ENCODE data around the gene LRRC41. TPM values are rescaled to one million over a fixed set of nuclear protein-coding genes. Genes with fewer than 3 reads are reported as not detected.
"Not testable (repeated sequence)": the region's sequence is repeated elsewhere in the genome, so short reads cannot be mapped to it uniquely, and the experiment has no call there.

LRRC41 gene
- 10 to 100 TPM; 36.8 to 38.8 TPM for total RNA-seq

GRCh38 chr1:46303038-46303871 lies at the start of gene LRRC41, which contains the start of gene UQCRH:
TSS of gene LRRC41 (minus strand) at chr1:46303616. CDS start at chr1:46303322, 294 bp downstream.
TSS of gene UQCRH (plus strand) at chr1:46303698. CDS start at chr1:46303767, 69 bp downstream.
- peak within 1 kb of the TSS; percentile 99 for H3K27ac Mint-ChIP-seq
- peak; percentile 80 for ATAC-seq (ENCODE audit: low read depth)
- peak within 1 kb of the TSS; percentile 93 for H3K4me3 Mint-ChIP-seq
- H3K36me3 Mint-ChIP-seq = peaks cover 11% of the 10 kb centered on the region
- H3K27me3 Mint-ChIP-seq = no peaks in the 10 kb centered on the region
- POLR2A ChIA-PET = interaction anchor here (0.7 to 2.5 kb wide), 16 partner anchors 9 to 767 kb away, joined by 3 to 21 read pairs (median 4); partner anchors contain the start of genes NSUN4 and RAD54L
- peak; percentile 94 for DNase-seq
- H3K4me1 Mint-ChIP-seq = peaks cover 37% of the 10 kb centered on the region
- no peaks in the 10 kb centered on the region for H3K9me3 Mint-ChIP-seq

GRCh38 chr1:46352363-46352762 lies 48.9 kb upstream of the LRRC41 start:
- no peaks in the 10 kb centered on the region for H3K27me3 Mint-ChIP-seq
- peaks cover 24% of the 10 kb centered on the region for H3K36me3 Mint-ChIP-seq
- no peaks in the 10 kb centered on the region for H3K9me3 Mint-ChIP-seq
- ATAC-seq (ENCODE audit: low read depth) = no peak
- H3K27ac Mint-ChIP-seq = no peak overlapping the region
- H3K4me1 Mint-ChIP-seq = peaks cover 2% of the 10 kb centered on the region
- POLR2A ChIA-PET = interaction anchor here (0.7 kb wide), 1 partner anchor 962 kb away, joined by 3 read pairs; no protein-coding TSS in a partner anchor
- H3K4me3 Mint-ChIP-seq = no peak overlapping the region
- no peak for DNase-seq

- peaks cover 27% of the 10 kb centered on the region for H3K36me3 Mint-ChIP-seq
- no peaks in the 10 kb centered on the region for H3K9me3 Mint-ChIP-seq
- H3K27ac Mint-ChIP-seq = no peak overlapping the region
- DNase-seq = no peak
- no peak overlapping the region for H3K4me3 Mint-ChIP-seq
- ATAC-seq (ENCODE audit: low read depth) = no peak
- POLR2A ChIA-PET = interaction anchor here (0.7 kb wide), 1 partner anchor 85 kb away, joined by 5 read pairs; no protein-coding TSS in a partner anchor
- H3K27me3 Mint-ChIP-seq = no peaks in the 10 kb centered on the region
- peaks cover 32% of the 10 kb centered on the region for H3K4me1 Mint-ChIP-seq
Measured at GRCh38 chr1:46345281-46345680, 41.9 kb upstream of the LRRC41 start.

GRCh38 chr1:46344481-46344880 lies 41.1 kb upstream of the LRRC41 start:
- Mint-ChIP-seq H3K9me3 (no peaks in the 10 kb centered on the region), H3K36me3 (peaks cover 23% of the 10 kb centered on the region), H3K27me3 (no peaks in the 10 kb centered on the region), H3K4me3 (no peak overlapping the region), H3K4me1 (peaks cover 35% of the 10 kb centered on the region), H3K27ac (no peak overlapping the region)
- no peak for ATAC-seq (ENCODE audit: low read depth)
- POLR2A ChIA-PET = interaction anchor here (0.6 kb wide), 1 partner anchor 38 kb away, joined by 3 read pairs; no protein-coding TSS in a partner anchor
- no peak for DNase-seq

GRCh38 chr1:46343705-46344104 lies 40.3 kb upstream of the LRRC41 start:
- Mint-ChIP-seq H3K9me3 (no peaks in the 10 kb centered on the region), H3K27ac (peak overlapping the region; percentile 62)
- POLR2A ChIA-PET = no interaction called here

GRCh38 chr1:46343351-46343695 lies 39.9 kb upstream of the LRRC41 start:
- H3K4me3 Mint-ChIP-seq = no peak overlapping the region
- H3K36me3 Mint-ChIP-seq = peaks cover 22% of the 10 kb centered on the region
- peaks cover 38% of the 10 kb centered on the region for H3K4me1 Mint-ChIP-seq
- H3K27me3 Mint-ChIP-seq = no peaks in the 10 kb centered on the region
- no peak overlapping the region for H3K27ac Mint-ChIP-seq
- ATAC-seq (ENCODE audit: low read depth) = no peak
- POLR2A ChIA-PET = no interaction called here
- no peak for DNase-seq
- H3K9me3 Mint-ChIP-seq = no peaks in the 10 kb centered on the region

More at GRCh38 chr1:46343705-46344104, 40.3 kb upstream of the LRRC41 start:
- H3K27me3 Mint-ChIP-seq = no peaks in the 10 kb centered on the region
- peaks cover 38% of the 10 kb centered on the region for H3K4me1 Mint-ChIP-seq
- peaks cover 22% of the 10 kb centered on the region for H3K36me3 Mint-ChIP-seq
- DNase-seq (no peak), ATAC-seq (ENCODE audit: low read depth) (no peak)
- no peak overlapping the region for H3K4me3 Mint-ChIP-seq

GRCh38 chr1:46342677-46343350 lies 39.4 kb upstream of the LRRC41 start:
- ATAC-seq (ENCODE audit: low read depth) (no peak), DNase-seq (no peak)
- peaks cover 18% of the 10 kb centered on the region for H3K36me3 Mint-ChIP-seq
- H3K27me3 Mint-ChIP-seq = no peaks in the 10 kb centered on the region
- H3K4me1 Mint-ChIP-seq = peaks cover 36% of the 10 kb centered on the region
- POLR2A ChIA-PET = interaction anchor here (3.3 to 3.5 kb wide), 2 partner anchors 39 to 96 kb away, joined by 13 to 21 read pairs; partner anchors contain the start of genes LRRC41, RAD54L and UQCRH
- H3K9me3 Mint-ChIP-seq = no peaks in the 10 kb centered on the region
- peak overlapping the region; percentile 99 for H3K27ac Mint-ChIP-seq
- H3K4me3 Mint-ChIP-seq = peak overlapping the region; percentile 100

- H3K9me3 Mint-ChIP-seq = no peaks in the 10 kb centered on the region
- ATAC-seq (ENCODE audit: low read depth) (no peak), DNase-seq (no peak)
- no peaks in the 10 kb centered on the region for H3K27me3 Mint-ChIP-seq
- peak overlapping the region; percentile 100 for H3K4me3 Mint-ChIP-seq
- H3K36me3 Mint-ChIP-seq = peaks cover 18% of the 10 kb centered on the region
- H3K4me1 Mint-ChIP-seq = peaks cover 36% of the 10 kb centered on the region
- POLR2A ChIA-PET = interaction anchor here (3.3 to 3.5 kb wide), 2 partner anchors 39 to 95 kb away, joined by 13 to 21 read pairs; partner anchors contain the start of genes LRRC41, RAD54L and UQCRH
- peak overlapping the region; percentile 99 for H3K27ac Mint-ChIP-seq
Measured at GRCh38 chr1:46342084-46342656, 38.8 kb upstream of the LRRC41 start.

GRCh38 chr1:46341222-46342083 lies 38.0 kb upstream of the LRRC41 start:
- Mint-ChIP-seq H3K4me1 (peaks cover 34% of the 10 kb centered on the region), H3K9me3 (no peaks in the 10 kb centered on the region), H3K27me3 (no peaks in the 10 kb centered on the region), H3K36me3 (peaks cover 16% of the 10 kb centered on the region), H3K27ac (peak overlapping the region; percentile 99), H3K4me3 (peak overlapping the region; percentile 100)
- ATAC-seq (ENCODE audit: low read depth) (no peak), DNase-seq (no peak)
- POLR2A ChIA-PET = interaction anchor here (1.5 to 3.5 kb wide), 3 partner anchors 38 to 95 kb away, joined by 3 to 21 read pairs (median 13); partner anchors contain the start of genes LRRC41, RAD54L and UQCRH

- ATAC-seq (ENCODE audit: low read depth) = peak; percentile 89
- Mint-ChIP-seq H3K9me3 (no peaks in the 10 kb centered on the region), H3K4me3 (peak within 1 kb of the TSS; percentile 100), H3K4me1 (peaks cover 34% of the 10 kb centered on the region), H3K27ac (peak within 1 kb of the TSS; percentile 99), H3K27me3 (no peaks in the 10 kb centered on the region), H3K36me3 (peaks cover 15% of the 10 kb centered on the region)
- DNase-seq = peak; percentile 86
- POLR2A ChIA-PET = interaction anchor here (0.7 to 3.5 kb wide), 7 partner anchors 32 to 104 kb away, joined by 3 to 21 read pairs (median 4); partner anchors contain the start of genes LRRC41, RAD54L and UQCRH
Measured at GRCh38 chr1:46340404-46341221, 37.2 kb upstream of the LRRC41 start, which contains the start of gene NSUN4. TSS of gene NSUN4 (plus strand) at chr1:46340807. CDS start at chr1:46340827, 20 bp downstream.

- not testable (repeated sequence) for H3K4me3 Mint-ChIP-seq; DNase-seq; ATAC-seq (ENCODE audit: low read depth); H3K27me3 Mint-ChIP-seq; H3K27ac Mint-ChIP-seq; H3K9me3 Mint-ChIP-seq
- Mint-ChIP-seq H3K4me1 (peaks cover 22% of the 10 kb centered on the region), H3K36me3 (peaks cover 12% of the 10 kb centered on the region)
- POLR2A ChIA-PET = interaction anchor here (0.7 kb wide), 1 partner anchor 33 kb away, joined by 6 read pairs; no protein-coding TSS in a partner anchor
Measured at GRCh38 chr1:46337409-46337808, 34.0 kb upstream of the LRRC41 start.

All from activated naive CD8-positive, alpha-beta T cell treated with anti-CD3 and anti-CD28 coated beads, Interleukin-2, amount 10 ng/mL, durations not matched to agents 7 days and 5 days (primary cell).